Transverse colon (tissue), 4 donors: ENCODE data around the gene DENND2D.

Experiments
- POLR2A ChIP-seq: fragments of 450-650 bp; IDR thresholded peaks from one replicate; pipeline ENCODE4 v1.6.1; 2016; ENCODE audit warnings: antibody characterized with exemption, mild to moderate bottlenecking, moderate library complexity
- POLR2AphosphoS5 ChIP-seq, 3 donors: sonication (generic); formaldehyde crosslinking; IDR thresholded peaks; one replicate each; pipeline ENCODE4 v1.6.1; 2016; ENCODE audit warnings: antibody characterized with exemption in 3 of 3
- TF ChIP-seq, protein P1 (sequence below), 5 experiments: fragments of 200-600 bp in 3 of 5; fragments of 450-650 bp in 2 of 5; sonication (generic) in 3 of 5; IDR thresholded peaks; 1 replicate in 2 of 5; 2 replicates in 3 of 5; pipeline ENCODE4 v1.5.1; 2016 to 2017; ENCODE audit warnings: antibody characterized with exemption in 5 of 5, inconsistent platforms in 3 of 5, mild to moderate bottlenecking in 2 of 5, moderate library complexity in 1 of 5

DNA sequence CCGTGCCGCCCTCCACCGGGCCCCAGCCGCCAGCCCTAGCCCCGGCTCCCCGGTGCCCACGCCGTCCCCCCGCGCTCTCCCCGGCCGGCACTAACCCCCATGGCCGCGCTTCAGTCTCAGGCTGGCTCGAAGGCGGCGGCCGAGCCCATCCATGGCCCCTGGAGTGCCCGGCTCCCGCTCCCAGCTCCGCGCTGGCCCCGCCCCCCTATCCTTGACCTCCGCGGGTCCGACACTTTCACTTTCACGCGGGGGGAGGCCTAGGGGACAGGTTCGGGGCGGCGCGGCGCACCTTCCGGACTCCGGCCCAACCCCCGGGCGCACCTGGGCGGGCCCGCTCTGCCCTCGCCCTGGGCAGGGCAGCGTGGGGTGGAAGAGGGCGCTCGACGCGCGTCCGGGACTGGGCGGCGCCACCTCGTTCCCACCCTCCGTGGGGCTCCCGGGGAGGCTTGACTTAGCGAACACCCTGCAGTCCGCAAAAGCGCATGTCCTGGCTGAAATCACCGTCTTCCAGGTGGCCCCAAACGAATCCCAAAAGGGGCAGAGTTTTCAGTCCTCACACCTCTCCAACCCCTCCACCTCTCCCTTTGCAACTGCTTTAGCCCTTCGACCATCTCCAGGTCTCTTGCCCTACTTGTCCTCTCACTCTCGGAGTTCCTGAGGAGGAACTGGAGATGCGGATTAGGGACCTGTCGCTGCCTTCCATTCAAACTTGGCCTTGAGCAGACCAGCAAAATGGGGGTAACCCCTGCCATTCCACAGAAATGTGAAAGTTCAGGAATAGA lies 3.9 kb upstream of the DENND2D start:
- TF ChIP-seq, protein P1, sequence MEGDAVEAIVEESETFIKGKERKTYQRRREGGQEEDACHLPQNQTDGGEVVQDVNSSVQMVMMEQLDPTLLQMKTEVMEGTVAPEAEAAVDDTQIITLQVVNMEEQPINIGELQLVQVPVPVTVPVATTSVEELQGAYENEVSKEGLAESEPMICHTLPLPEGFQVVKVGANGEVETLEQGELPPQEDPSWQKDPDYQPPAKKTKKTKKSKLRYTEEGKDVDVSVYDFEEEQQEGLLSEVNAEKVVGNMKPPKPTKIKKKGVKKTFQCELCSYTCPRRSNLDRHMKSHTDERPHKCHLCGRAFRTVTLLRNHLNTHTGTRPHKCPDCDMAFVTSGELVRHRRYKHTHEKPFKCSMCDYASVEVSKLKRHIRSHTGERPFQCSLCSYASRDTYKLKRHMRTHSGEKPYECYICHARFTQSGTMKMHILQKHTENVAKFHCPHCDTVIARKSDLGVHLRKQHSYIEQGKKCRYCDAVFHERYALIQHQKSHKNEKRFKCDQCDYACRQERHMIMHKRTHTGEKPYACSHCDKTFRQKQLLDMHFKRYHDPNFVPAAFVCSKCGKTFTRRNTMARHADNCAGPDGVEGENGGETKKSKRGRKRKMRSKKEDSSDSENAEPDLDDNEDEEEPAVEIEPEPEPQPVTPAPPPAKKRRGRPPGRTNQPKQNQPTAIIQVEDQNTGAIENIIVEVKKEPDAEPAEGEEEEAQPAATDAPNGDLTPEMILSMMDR (IDR thresholded peaks at IDR 0.05): no peak
- TF ChIP-seq POLR2A: peak; percentile 81
- TF ChIP-seq POLR2AphosphoS5 (IDR thresholded peaks at IDR 0.05): peak in 2 of 3 donors; percentile 83 to 92
